SK-N-SH (cell line): ENCODE measurements around the gene SLC35G1. TPM values are rescaled to one million over a fixed set of nuclear protein-coding genes. Genes with fewer than 3 reads are reported as not detected.

ENCODE experiments used
- CTCF ChIA-PET: fragments of 300-600, 350-600 bp; formaldehyde crosslinking; extraction: SDS; loops from one replicate; lab custom pipeline; 2021; lab: Yijun Ruan, JAX
- POLR2A ChIA-PET: fragments of 350-600 bp; sonication (Branson Sonifier 250); formaldehyde crosslinking; extraction: SDS; loops from one replicate; lab custom pipeline; 2020; ENCODE audit warnings: antibody characterized with exemption, inconsistent platforms; lab: Yijun Ruan, JAX
- DNase-seq: peaks from one replicate; pipeline ENCODE4 v3.0.0; 2012
- H2AFZ ChIP-seq: fragments of 200-600 bp; sonication (generic); 2 replicates; pipeline ENCODE4 v1.8.1; 2016; ENCODE audit warnings: antibody characterized with exemption, mild to moderate bottlenecking, low read depth
- H3F3A ChIP-seq: fragments of 200-600 bp; sonication (generic); replicated peaks from 2 replicates; pipeline ENCODE3; 2016; ENCODE audit warnings: antibody characterized with exemption, mild to moderate bottlenecking; ENCODE audit not compliant: insufficient read depth
- H3K27ac ChIP-seq, 2 experiments: fragments of 200-500 bp in 1 of 2; fragments of 200-600 bp in 1 of 2; sonication (Bioruptor generic) in 1 of 2; sonication (generic), shearing (Covaris generic) in 1 of 2; 2 replicates each; pipeline versions ENCODE4 v1.5.1 to v1.6.1; 2014 to 2016; ENCODE audit warnings: low read depth in 2 of 2, inconsistent platforms in 1 of 2, low read length in 1 of 2, mild to moderate bottlenecking in 1 of 2, mixed read lengths in 1 of 2
- H3K27me3 ChIP-seq: fragments of 200-600 bp; sonication (generic), shearing (Covaris generic); 2 replicates; pipeline ENCODE4 v1.6.1; 2016; ENCODE audit warnings: mixed run types; ENCODE audit not compliant: insufficient read depth
- H3K36me3 ChIP-seq, 2 experiments: fragments of 200-500 bp in 1 of 2; fragments of 200-600 bp in 1 of 2; sonication (Bioruptor generic) in 1 of 2; sonication (generic) in 1 of 2; replicated peaks in 1 of 2; 2 replicates each; pipeline versions ENCODE3 to v1.5.1; 2014 to 2016; ENCODE audit warnings: low read length in 1 of 2, mild to moderate bottlenecking in 1 of 2; ENCODE audit not compliant: insufficient read depth in 2 of 2, control insufficient read depth in 1 of 2
- H3K4me1 ChIP-seq, 2 experiments: fragments of 200-500 bp in 1 of 2; fragments of 200-600 bp in 1 of 2; sonication (Bioruptor generic) in 1 of 2; sonication (generic), shearing (Covaris generic) in 1 of 2; 2 replicates each; pipeline versions ENCODE4 v1.5.1 to v1.6.1; 2014 to 2016; ENCODE audit warnings: low read depth in 1 of 2, low read length in 1 of 2, mixed run types in 1 of 2; ENCODE audit not compliant: insufficient read depth in 2 of 2, control insufficient read depth in 1 of 2
- H3K4me2 ChIP-seq: fragments of 200-600 bp; sonication (generic), shearing (Covaris generic); 2 replicates; pipeline ENCODE4 v1.6.1; 2017; ENCODE audit warnings: mixed run types
- H3K4me3 ChIP-seq, 2 experiments: fragments of 200-500 bp in 1 of 2; fragments of 200-600 bp in 1 of 2; sonication (Bioruptor generic) in 1 of 2; sonication (generic), shearing (Covaris generic) in 1 of 2; 2 replicates each; pipeline versions ENCODE4 v1.5.1 to v1.8.1; 2014 to 2016; ENCODE audit warnings: low read depth in 2 of 2, inconsistent platforms in 1 of 2, low read length in 1 of 2, mild to moderate bottlenecking in 1 of 2, mixed read lengths in 1 of 2, moderate library complexity in 1 of 2
- H3K79me2 ChIP-seq: fragments of 200-600 bp; sonication (generic); 2 replicates; pipeline ENCODE4 v1.8.1; 2017; ENCODE audit warnings: mild to moderate bottlenecking; ENCODE audit not compliant: insufficient read depth
- H3K9ac ChIP-seq: fragments of 200-600 bp; sonication (generic); 2 replicates; pipeline ENCODE4 v1.6.1; 2017; ENCODE audit warnings: mixed run types
- H3K9me2 ChIP-seq: fragments of 200-600 bp; sonication (generic); 2 replicates; pipeline ENCODE4 v1.6.1; 2017; ENCODE audit warnings: mixed run types
- H3K9me3 ChIP-seq: fragments of 200-600 bp; sonication (generic); 2 replicates; pipeline ENCODE4 v1.6.1; 2017; ENCODE audit warnings: mixed run types, mild to moderate bottlenecking, moderate library complexity
- H4K20me1 ChIP-seq: fragments of 200-600 bp; sonication (generic); 2 replicates; pipeline ENCODE4 v1.6.1; 2017; ENCODE audit warnings: mild to moderate bottlenecking, mixed run types; ENCODE audit not compliant: insufficient read depth
- ELF1 ChIP-seq: IDR thresholded peaks from 2 replicates; pipeline ENCODE4 v1.4.0; 2012
- EP300 ChIP-seq, 2 experiments: IDR thresholded peaks; 2 replicates each; pipeline versions ENCODE4 v1.4.0 to v1.6.1; 2012; ENCODE audit warnings: borderline replicate concordance in 1 of 2, low read depth in 1 of 2, low read length in 1 of 2
- FOXM1 ChIP-seq: IDR thresholded peaks from 2 replicates; pipeline ENCODE4 v1.4.0; 2012; ENCODE audit warnings: low read depth, mild to moderate bottlenecking
- JUND ChIP-seq: IDR thresholded peaks from 2 replicates; pipeline ENCODE4 v1.4.0; 2012
- MAX ChIP-seq: IDR thresholded peaks from 2 replicates; pipeline ENCODE4 v1.4.0; 2012; ENCODE audit warnings: low read depth
- MEF2A ChIP-seq: IDR thresholded peaks from 2 replicates; pipeline ENCODE4 v1.4.0; 2012; ENCODE audit warnings: low read depth, borderline replicate concordance
- MXI1 ChIP-seq: IDR thresholded peaks from 2 replicates; pipeline ENCODE4 v1.6.1; 2012; ENCODE audit warnings: mild to moderate bottlenecking, low read depth, low read length, improper control_type of control experiment
- PBX3 ChIP-seq: IDR thresholded peaks from 2 replicates; pipeline ENCODE4; 2012
- RCOR1 ChIP-seq: fragments of 150-350 bp; IDR thresholded peaks from 2 replicates; pipeline ENCODE4 v1.6.1; 2017; ENCODE audit warnings: antibody characterized with exemption, low read length
- REST ChIP-seq: IDR thresholded peaks from 2 replicates; pipeline ENCODE4 v1.6.1; 2012; ENCODE audit warnings: mild to moderate bottlenecking, low read depth, low read length, moderate library complexity
- RFX5 ChIP-seq: IDR thresholded peaks from 2 replicates; pipeline ENCODE4 v1.6.1; 2012; ENCODE audit warnings: mild to moderate bottlenecking, improper control_type of control experiment, low read length
- SMC3 ChIP-seq: IDR thresholded peaks from 2 replicates; pipeline ENCODE4 v1.6.1; 2012; ENCODE audit warnings: low read depth, low read length, improper control_type of control experiment
- TAF1 ChIP-seq: IDR thresholded peaks from 2 replicates; pipeline ENCODE4 v1.6.1; 2012; ENCODE audit warnings: low read depth, mild to moderate bottlenecking, low read length, moderate library complexity, borderline replicate concordance
- TCF12 ChIP-seq: IDR thresholded peaks from 2 replicates; pipeline ENCODE4 v1.4.0; 2012
- TEAD4 ChIP-seq: IDR thresholded peaks from 2 replicates; pipeline ENCODE4 v1.4.0; 2012; ENCODE audit warnings: mild to moderate bottlenecking, borderline replicate concordance; ENCODE audit not compliant: insufficient read depth
- YY1 ChIP-seq: IDR thresholded peaks from 2 replicates; pipeline ENCODE4 v1.4.0; 2012; ENCODE audit warnings: low read depth, mild to moderate bottlenecking
- ZBTB33 ChIP-seq: IDR thresholded peaks from 2 replicates; pipeline ENCODE4 v1.4.0; 2012; ENCODE audit warnings: low read depth, borderline replicate concordance
- WGBS: methylation state at CpG from one replicate; pipeline ENCODE4 v1.1.6; 2017; ENCODE audit warnings: low lambda C conversion rate; 5-methylcytosine and 5-hydroxymethylcytosine counted together
- polyA plus RNA-seq, 3 experiments: library from polyadenylated mRNA; depleted of rRNA; stranded (reverse); fragments of >200 nt; gene quantifications; 2 replicates each; pipeline ENCODE4 v1.2.3, GENCODE V29; 2012

SLC35G1 gene
- polyA plus RNA-seq, 1 of the 3 experiments (the other 2 are of a cell fraction): 5.1 TPM

- no peak for TF ChIP-seq EP300 (IDR thresholded peaks at IDR 0.05; ENCODE audit: borderline replicate concordance in 1 of 2, low read depth in 1 of 2, low read length in 1 of 2)
- no peak for TF ChIP-seq ELF1
- peak; percentile 62; the same call in 1 of the 2 replicates for TF ChIP-seq YY1
- TF ChIP-seq TAF1: peak; percentile 67; the same call in 1 of the 2 replicates
- TF ChIP-seq FOXM1: no peak
- TF ChIP-seq MAX: peak; percentile 68; the same call in 1 of the 2 replicates
- TF ChIP-seq ZBTB33: no peak
- TF ChIP-seq PBX3: no peak
- TF ChIP-seq MEF2A: no peak
These were observed at the start of gene SLC35G1 (continued) for GRCh38 chr10:93893646-93894515.

- H3K27me3 ChIP-seq: peaks cover 7% of the 10 kb centered on the region; the same call in 1 of the 2 replicates
- no peaks in the 10 kb centered on the region for H4K20me1 ChIP-seq
- H3K4me3 ChIP-seq: no peak overlapping the region
- H3F3A ChIP-seq: no peaks in the 10 kb centered on the region
- no peaks in the 10 kb centered on the region for H3K36me3 ChIP-seq
- peaks cover 0 to 3% of the 10 kb centered on the region in 2 experiments; a peak in 1 of 4 replicates for H3K4me1 ChIP-seq
- no peak overlapping the region for H3K4me2 ChIP-seq
- TF ChIP-seq TAF1: no peak
- TF ChIP-seq REST: no peak
- no peak for TF ChIP-seq MXI1
- TF ChIP-seq MAX: no peak
- TF ChIP-seq SMC3: no peak
- TF ChIP-seq RFX5: no peak
- no peak for TF ChIP-seq TEAD4
- no peak for TF ChIP-seq RCOR1
- TF ChIP-seq TCF12: no peak
- TF ChIP-seq FOXM1: no peak
- no peak for TF ChIP-seq JUND
- no peak for TF ChIP-seq EP300 (IDR thresholded peaks at IDR 0.05; ENCODE audit: borderline replicate concordance in 1 of 2, low read depth in 1 of 2, low read length in 1 of 2)
- TF ChIP-seq ZBTB33: no peak
- no peak for TF ChIP-seq YY1
- TF ChIP-seq, all 33 proteins: peak for 0
- 82% methylated on average over 19 of the region's 30 CpGs for WGBS
- ChIA-PET CTCF (interaction anchor here (1.3 to 2.9 kb wide), 4 partner anchors 10 to 290 kb away, joined by 4 to 10 read pairs (median 4); no protein-coding TSS in a partner anchor), POLR2A (no interaction called here)
- H3K9me2 ChIP-seq: no peaks in the 10 kb centered on the region
- H3K27ac ChIP-seq: no peak overlapping the region
- H2AFZ ChIP-seq: no peak overlapping the region
- no peaks in the 10 kb centered on the region for H3K9me3 ChIP-seq
- no peak overlapping the region for H3K9ac ChIP-seq
- H3K79me2 ChIP-seq: no peaks in the 10 kb centered on the region
- DNase-seq: no peak
These were observed 48.7 kb upstream of the SLC35G1 start for GRCh38 chr10:93844979-93845626.
